HG03354 (cell line): ENCODE data around the gene PLCL2.

Experiments
- ATAC-seq: cut with Tn5 transposase; IDR thresholded peaks from one replicate; pipeline ENCODE4 v1.9.1; 2021; ENCODE audit warnings: mild to moderate bottlenecking; ENCODE audit not compliant: unreplicated experiment, poor library complexity, severe bottlenecking

The PLCL2 gene

DNA sequence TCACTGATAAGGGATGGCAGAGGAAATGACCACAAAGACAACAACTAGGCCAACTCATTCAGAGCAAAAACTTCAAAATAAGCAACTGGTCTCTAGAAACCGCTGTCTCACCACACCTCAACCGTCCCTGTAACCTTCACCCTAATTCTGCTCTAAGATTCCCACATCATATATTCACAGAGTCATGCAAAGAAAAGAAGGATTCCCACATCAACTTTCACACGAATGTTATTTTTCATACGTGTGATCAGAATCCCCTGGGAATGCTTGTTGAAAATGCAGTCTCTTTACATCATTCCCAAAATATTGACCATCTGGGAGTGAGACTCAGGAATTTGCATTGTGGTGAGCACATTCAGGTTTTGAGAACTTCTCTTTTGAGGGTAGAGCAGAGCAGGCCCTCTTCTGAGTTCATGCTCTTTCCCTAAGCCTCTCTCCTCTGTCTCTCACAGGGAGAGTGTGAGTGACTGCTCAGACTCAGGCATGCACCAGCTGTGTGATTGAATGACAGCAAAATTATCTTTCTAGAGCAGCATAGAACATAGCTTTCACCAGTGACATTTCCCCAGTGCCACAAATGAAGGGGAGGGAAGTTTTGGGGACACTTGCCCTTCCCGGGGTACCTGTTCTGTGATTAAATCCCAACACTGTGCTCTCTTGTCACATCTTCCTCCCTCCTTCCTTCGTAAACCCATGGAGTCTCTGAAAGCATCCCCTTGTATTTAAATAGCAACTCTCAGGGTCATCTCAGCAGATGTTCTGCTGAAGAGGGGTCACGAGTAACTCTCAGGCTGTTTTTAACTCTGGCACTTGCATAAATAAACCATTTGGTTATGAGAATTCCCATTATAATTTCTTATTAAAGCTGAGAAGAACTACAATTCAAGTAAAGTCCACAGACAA, 170.9 kb downstream of the PLCL2 start:
- no peak for ATAC-seq

DNA sequence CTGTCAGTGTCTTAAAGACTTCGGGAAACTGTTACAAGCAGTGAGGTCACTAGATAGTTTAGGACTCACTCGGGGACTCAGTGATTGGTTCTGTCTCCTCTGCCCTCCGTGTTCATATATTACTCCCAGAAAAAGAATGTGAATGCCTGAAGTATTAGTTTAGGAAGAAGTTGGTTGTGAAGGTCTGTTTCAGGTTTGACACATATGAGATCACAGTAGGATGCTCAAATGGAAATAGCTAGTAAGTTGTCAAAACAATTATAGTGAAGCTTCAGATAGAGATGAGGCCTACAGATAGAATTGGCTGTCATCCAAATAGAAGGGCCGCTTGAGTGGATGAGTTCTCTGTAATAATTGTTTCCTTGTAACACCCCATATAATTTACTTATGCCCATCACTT, 172.6 kb downstream of the PLCL2 start:
- ATAC-seq: no peak

DNA sequence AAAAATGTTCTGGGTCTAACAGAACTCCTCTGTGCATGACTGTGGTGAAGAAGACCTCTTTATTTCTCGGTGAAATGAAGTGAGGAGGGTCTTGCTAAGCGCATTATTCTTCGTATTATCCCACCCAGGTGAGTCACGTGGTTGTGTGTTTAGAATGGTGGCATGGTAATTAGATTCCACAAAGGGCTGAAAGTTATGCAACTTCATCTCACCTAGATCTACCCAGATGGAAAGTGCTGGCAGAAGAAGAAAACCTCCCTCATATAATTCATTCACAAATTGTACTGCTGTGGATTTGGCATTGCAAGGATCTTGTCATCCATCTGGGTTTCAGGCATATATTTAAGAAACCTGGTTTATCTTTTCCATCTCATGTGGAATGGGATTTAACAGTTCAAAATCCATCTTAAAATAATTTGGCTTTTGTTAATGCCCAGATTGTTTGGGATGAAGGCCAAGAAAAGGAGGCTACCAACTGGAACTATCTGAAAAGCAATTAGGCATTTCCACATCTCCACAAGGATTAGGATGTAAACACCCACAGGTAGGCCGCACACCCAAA, 175.3 kb downstream of the PLCL2 start:
- ATAC-seq: no peak

DNA sequence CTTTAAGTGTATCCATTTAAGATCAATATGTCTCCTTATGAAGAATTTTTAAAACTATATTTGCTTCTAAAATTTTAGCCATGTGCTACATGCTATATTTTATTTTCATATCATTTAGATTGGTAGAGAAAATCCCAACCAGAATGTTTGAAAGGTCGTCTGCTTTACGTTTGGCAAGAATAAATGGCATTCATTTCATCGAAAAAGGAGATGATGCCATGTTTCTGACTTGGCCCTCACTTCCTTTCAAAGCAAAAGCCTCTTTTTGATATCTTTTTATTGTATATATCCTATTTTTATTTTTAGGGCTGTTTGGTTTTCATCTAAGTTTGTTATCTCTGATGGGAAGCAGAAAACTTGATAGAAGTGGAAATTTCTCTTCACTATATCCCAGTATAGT, 176.2 kb downstream of the PLCL2 start:
- ATAC-seq: no peak

DNA sequence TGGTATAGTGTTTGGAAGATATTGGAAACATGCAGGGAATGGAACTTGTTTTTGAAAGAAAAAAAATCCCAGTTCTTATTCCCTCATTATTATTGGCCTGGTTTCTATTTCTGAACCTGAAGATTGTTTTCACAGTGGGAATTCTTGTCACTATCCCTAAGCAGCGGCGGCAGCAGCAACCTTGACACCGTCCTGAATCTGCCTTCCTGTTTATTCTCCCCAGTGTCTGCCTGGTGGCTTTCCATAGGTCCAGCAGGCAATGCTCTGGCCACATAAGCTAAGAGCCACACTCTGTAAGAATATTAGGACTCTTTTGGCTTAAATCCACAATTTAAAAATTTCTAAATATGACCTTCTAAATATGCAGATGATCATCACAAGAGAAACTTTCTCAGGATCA, 178.0 kb downstream of the PLCL2 start:
- no peak for ATAC-seq

DNA sequence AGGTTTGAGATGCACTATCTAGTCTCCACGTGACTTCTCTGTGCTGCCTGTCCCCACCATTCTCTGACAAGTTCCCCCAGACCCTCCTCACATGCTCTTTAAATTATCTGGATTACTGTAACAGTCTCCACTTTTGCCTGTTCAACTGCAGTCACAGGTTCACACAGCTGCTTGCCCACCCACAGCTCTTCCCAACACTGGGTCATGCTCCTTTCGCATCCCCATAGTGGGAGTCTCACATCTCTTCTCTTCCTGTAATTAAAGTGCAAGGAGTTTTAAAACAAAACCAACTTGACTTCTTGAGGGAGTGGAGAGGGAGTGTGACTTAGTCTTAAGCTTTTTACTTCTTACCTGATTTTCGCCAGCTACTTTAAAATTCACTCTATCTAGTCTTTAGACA, 178.8 kb downstream of the PLCL2 start:
- ATAC-seq: no peak

DNA sequence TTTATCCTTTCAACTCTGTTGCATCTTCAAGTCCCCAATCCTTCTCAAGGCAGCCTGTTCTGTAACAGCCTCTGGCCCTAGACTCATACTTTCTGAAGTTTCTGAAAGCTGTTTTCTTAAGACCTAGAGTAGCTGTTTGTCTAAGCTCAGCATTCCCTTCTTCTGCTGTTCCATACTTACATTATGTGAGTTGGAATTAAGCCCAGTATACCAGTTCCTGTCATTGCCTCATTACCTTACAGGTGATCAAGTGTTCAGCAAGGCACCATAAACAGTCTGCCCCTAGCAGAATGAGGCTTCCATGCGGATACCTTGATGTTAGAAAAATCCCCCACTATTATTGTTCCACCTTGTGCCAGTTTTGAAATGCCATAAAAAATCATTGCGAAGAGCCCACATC, 180.6 kb downstream of the PLCL2 start:
- no peak for ATAC-seq

DNA sequence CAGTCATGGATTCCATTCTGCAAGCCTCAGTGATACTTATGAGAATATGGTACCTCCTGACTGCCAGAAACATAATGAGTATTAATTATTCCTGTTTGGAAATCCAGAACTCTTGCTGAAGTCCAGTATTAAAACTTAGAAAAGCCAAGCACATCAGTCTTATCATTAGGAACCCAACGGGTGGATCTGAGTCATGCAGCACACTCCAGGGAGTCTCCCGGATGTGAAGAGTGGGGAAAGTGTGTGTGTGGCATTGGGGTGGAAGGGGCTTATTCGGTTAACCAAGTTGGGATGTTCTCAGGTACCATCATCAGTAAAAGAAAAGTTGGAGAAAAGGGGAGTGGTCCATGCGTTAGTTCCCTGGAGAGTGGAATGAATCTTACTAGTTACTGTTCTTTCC, 181.1 kb downstream of the PLCL2 start:
- ATAC-seq: no peak

DNA sequence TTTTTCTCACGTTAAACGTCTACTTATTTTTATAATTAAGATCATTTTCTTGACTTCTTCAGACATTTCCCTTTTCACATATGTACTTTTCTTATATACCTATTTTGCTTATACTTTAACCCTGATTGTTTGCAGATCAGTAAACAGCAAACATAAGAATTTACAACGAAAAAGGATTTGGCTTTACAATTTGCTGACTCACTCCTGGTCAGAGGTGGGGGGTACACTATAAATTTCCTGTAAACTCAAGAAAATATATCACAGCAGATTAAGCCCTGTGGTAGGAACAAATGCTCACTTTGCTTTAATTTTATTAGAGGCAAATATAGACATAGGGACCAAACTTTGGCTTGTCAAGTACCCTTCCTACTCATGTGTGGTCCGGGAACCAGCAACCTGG, 185.0 kb downstream of the PLCL2 start:
- no peak for ATAC-seq

DNA sequence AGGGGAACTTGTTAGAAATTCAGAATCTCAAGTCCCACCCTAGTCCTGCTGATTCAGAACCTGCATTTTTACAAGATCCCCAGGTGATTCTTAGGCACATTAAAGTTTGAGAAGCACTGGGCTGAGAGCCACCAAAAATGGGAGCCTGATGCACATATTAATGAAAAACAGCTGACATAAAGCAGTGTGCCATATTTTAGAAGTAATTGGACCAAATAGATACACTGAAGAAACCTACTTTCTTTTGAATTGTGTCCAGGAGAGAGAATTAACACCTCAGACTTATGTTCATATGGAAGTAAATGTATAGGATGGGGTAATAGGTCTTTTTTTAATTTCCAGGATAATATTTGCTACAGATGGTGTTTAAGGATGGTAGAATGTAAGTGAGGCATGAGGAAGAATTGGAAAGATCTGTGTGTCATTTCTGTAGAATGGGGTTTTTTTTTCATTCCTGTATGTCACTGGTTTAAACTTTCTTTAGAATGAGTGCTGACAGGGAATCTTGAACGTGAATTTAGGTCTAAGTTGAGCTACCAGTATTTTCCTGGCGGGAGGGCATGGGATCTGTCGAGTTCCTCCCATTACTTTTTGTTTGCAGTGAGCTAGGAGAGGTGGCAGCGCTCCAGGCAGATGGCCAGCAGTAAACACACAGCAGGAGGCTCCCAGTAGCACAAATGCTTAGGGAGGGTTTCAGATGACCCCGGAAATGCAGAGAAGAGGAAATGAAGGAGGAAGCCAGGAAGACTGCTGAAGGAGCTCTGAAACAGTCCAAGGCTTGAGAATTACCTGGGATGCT, 185.6 kb downstream of the PLCL2 start:
- no peak for ATAC-seq

DNA sequence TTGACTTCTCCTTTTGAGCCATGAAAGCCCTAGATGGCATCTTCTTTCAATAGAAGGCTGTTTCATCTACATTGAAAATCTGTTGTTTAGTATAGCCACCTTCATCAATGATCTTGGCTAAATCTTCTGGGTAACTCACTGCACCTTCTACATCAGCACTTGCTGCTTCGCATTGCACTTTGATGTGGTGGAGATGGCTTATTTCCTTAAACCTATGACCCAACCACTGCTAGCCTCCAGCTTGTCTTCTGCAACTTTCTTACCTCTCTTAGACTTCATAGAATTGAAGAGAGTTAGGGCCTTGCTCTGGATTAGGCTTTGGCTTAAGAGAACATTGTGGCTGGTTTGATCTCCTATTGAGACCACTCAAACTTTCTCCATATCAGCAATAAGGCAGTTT, 189.8 kb downstream of the PLCL2 start:
- ATAC-seq: no peak

DNA sequence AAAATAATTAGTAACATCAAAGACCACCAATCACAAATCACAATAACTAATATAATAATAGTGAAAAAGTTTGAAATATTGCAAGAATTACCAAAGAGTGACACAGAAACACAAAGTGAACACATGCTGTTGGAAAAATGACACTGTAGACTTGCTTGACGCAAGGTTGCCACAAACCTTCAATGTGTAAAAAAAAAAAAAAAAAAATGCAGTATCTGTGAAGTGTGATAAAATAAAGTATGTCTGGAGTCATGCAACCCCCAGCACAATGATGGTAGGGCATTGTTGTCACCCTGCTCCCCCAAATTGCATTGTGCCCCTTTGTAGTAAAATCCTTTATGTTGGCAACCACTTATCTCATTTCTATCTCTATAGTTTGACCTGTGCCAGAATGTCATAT, 190.6 kb downstream of the PLCL2 start:
- no peak for ATAC-seq

DNA sequence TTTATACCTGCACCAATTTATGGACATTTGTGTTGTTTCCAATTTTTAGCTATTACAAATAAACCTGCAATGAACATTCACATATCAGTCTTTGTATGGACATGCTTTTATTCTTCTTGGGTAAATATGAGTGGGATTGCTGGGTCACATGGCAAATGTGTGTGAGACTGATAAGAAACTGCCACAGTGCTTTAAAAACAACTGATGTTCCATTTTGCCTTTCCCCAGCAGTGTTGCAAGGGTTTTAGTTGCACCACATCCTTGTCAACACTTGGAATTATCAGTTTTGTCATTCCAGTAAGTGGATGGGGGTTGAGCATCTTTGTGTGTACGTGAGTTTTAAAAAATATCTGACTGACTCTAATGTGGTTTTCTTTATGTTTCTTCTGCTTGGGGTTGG, 191.2 kb downstream of the PLCL2 start:
- no peak for ATAC-seq

DNA sequence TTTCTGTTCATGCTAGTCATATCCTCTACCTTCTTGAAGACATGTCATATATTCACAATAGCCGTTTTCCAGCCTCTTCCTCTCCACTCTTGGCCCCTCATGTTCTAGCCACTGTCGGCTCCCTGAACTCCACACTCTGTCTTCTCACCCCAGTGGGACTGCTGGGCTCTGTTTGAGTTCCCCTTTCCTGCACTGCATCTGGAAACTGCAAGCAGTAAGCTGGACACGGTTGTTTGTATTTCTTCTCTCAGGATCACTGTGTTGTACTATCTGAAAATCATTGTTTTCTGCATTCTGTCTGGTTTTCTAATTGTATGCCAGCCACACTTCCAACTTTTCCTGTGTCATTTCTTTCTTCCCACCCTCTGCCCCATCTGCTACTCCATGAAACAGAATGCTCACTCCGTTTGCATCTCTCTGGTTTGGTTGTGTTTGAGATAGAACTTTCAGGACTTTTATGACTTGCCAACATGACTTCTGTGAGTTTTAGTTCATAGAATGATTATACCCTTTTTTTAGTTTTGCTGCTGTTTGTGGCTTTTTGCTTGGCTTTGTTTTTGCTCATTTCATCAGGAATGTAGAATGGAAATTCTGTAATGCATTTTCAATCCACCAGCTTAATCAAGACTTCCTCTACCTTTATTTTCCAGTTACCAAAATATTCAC, 192.3 kb downstream of the PLCL2 start:
- no peak for ATAC-seq

DNA sequence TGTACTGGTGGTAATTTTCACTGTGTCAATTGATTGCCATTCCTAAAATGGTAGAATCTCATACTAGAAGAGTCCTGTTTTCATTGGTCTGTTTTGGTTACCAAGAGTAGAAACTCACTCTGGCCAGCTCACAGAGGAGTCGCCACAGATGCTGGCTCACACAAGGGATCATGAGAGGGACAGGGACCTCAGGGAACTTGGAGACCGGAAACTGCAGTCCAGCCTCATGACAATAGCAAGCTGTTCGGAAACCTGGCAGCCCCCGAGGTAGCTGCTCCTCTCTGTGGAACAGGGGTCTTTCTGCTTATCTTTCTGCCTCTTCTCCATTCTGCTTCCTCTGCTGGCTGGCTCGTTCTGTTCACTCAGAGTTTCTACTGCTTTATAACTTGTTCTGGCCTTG, 192.9 kb downstream of the PLCL2 start:
- no peak for ATAC-seq

DNA sequence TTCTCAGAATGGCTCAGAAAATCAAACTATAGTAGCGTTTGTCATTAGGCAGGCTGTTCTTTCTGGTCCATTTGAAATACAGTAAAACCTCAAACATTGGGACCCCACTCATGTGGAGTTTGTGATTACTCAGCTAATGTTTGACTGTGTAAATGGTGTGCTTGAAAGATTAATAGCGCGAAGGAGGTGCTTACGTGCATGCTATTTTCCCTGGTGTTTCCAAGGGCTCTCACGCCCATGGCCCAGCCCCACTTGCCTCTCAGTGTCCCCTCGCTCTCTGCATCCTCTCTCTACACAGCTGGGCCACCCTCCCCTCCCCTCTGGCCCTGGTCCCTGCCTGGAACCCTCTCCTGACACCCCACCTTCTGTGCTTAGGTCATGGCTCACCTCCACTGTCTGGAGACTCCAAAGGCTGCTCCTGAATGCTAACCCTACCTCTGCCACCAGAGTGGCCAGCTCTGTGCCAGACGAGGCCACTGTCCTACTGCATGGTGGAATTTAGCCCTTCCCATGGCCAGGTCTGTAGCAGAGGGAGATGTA, 194.2 kb downstream of the PLCL2 start:
- no peak for ATAC-seq

DNA sequence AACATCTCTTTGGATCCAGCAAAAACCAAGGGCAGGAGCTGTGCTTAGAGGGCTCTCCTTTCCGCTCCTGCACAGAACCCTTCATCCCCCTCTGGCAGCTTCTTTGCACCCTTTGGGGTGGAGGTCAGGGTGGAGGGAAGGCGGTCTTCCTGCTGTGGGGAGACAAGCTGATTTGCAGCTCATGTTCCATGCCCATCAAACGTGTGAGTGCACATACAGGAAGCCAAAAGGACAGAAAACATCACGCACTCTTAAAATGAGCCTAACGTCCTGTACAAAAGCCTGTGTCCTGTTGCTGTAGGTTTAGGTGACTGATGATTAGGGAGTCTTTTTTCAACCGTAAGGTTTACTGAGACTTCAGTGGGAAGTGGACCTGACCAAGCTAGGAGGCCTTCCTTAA, 195.2 kb downstream of the PLCL2 start:
- ATAC-seq: no peak

DNA sequence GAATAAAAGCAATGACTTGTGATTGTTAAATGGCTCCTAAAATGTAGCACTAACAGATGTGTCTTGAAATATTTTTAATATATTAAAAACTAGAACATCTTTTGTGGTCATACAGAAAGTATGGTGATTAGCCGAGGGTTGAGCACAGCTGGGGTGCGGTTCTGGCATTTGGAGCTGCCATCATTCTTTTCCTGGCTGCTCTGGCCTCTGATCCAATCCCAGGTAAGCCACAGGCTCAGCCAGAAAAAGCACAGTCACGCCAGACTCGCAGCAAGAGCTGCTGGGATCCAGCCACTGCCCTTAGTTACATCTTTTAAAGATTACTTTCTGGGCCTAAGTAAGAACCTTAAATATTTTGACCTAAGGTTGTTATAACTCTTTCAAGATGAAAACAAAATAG, 196.8 kb downstream of the PLCL2 start:
- ATAC-seq: no peak

DNA sequence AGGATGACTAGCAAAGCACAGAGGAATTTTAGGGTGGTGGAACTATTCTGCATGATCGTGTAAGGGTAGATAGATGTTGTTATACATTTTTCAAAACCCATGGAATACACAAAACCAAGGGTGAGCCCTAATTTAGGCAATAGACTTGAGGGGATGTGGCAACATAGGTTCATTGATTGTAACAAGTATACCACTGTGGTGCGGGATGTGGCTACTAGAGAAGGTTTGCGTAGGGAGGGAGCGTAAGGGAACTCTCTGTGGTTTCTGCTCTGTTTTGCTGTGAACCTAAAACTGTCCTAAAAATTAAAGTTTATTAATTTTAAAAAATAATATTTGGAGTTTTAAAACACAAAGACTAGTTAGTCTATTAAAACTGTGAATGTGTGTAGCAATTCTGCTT, 202.8 kb downstream of the PLCL2 start:
- ATAC-seq: no peak

DNA sequence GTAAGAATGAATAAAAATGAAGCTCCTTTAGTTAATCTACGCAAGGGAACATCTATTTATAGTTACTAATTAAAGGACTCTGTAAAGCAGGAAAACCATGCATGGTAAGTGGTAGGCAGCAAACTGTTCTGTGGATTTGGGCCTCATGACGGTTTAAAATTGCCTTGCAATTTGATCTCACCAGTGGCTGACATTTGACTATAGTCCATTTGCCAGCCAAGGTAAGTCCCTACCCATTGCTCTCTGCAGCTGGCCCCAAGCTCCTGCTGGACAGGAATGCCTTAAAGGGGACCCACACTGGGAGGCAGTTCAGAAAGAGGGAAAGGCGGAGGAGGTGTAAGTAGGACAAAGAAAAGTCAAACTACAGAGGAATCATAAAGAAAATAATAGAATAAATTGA, 203.3 kb downstream of the PLCL2 start:
- no peak for ATAC-seq
